HEK293 (cell line): Measurements from ENCODE around the gene TMEM19.

Source experiments
- TF ChIP-seq, protein P1 (sequence below): fragments of 450-650 bp; formaldehyde crosslinking; IDR thresholded peaks from 2 replicates; pipeline ENCODE4 v1.5.1; 2016; ENCODE audit warnings: missing biosample characterization, missing genetic modification characterization
- TF ChIP-seq, protein P2 (sequence below): fragments of 450-650 bp; formaldehyde crosslinking; IDR thresholded peaks from 2 replicates; pipeline ENCODE4; 2016; ENCODE audit warnings: missing biosample characterization, missing genetic modification characterization
- TF ChIP-seq, protein P3 (sequence below): fragments of 450-650 bp; formaldehyde crosslinking; IDR thresholded peaks from 2 replicates; pipeline ENCODE4 v1.5.1; 2016; ENCODE audit warnings: missing biosample characterization, missing genetic modification characterization
- TF ChIP-seq, protein P4 (sequence below): fragments of 450-650 bp; formaldehyde crosslinking; IDR thresholded peaks from 2 replicates; pipeline ENCODE4 v1.5.1; 2016; ENCODE audit warnings: missing biosample characterization, missing genetic modification characterization, low read depth

DNA sequence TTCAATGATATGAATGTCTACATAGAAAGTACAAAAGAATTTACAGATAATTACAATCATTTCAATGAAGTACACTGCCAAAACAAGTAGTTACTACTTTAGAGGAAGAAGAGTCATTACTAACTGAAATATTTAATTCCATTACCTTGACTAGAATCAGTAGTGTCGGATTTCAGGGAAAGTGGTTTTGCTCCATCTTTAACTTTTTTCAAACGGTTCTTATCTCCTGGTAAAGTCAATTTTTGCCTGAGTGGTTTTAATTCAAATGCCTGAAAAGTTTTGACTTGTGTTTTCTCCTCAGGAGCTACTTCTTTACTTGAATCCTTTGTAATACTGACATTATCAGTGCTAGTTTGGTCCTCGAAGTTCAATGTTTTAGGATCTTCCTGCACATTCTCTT lies 29.1 kb upstream of the TMEM19 start:
- TF ChIP-seq, protein P1, sequence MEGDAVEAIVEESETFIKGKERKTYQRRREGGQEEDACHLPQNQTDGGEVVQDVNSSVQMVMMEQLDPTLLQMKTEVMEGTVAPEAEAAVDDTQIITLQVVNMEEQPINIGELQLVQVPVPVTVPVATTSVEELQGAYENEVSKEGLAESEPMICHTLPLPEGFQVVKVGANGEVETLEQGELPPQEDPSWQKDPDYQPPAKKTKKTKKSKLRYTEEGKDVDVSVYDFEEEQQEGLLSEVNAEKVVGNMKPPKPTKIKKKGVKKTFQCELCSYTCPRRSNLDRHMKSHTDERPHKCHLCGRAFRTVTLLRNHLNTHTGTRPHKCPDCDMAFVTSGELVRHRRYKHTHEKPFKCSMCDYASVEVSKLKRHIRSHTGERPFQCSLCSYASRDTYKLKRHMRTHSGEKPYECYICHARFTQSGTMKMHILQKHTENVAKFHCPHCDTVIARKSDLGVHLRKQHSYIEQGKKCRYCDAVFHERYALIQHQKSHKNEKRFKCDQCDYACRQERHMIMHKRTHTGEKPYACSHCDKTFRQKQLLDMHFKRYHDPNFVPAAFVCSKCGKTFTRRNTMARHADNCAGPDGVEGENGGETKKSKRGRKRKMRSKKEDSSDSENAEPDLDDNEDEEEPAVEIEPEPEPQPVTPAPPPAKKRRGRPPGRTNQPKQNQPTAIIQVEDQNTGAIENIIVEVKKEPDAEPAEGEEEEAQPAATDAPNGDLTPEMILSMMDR (tag by site-specific recombination) = no peak
- TF ChIP-seq, protein P2, sequence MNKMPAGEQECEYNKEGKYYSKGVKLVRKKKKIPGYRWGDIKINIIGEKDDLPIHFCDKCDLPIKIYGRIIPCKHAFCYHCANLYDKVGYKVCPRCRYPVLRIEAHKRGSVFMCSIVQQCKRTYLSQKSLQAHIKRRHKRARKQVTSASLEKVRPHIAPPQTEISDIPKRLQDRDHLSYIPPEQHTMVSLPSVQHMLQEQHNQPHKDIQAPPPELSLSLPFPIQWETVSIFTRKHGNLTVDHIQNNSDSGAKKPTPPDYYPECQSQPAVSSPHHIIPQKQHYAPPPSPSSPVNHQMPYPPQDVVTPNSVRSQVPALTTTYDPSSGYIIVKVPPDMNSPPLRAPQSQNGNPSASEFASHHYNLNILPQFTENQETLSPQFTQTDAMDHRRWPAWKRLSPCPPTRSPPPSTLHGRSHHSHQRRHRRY = no peak
- TF ChIP-seq, protein P3, sequence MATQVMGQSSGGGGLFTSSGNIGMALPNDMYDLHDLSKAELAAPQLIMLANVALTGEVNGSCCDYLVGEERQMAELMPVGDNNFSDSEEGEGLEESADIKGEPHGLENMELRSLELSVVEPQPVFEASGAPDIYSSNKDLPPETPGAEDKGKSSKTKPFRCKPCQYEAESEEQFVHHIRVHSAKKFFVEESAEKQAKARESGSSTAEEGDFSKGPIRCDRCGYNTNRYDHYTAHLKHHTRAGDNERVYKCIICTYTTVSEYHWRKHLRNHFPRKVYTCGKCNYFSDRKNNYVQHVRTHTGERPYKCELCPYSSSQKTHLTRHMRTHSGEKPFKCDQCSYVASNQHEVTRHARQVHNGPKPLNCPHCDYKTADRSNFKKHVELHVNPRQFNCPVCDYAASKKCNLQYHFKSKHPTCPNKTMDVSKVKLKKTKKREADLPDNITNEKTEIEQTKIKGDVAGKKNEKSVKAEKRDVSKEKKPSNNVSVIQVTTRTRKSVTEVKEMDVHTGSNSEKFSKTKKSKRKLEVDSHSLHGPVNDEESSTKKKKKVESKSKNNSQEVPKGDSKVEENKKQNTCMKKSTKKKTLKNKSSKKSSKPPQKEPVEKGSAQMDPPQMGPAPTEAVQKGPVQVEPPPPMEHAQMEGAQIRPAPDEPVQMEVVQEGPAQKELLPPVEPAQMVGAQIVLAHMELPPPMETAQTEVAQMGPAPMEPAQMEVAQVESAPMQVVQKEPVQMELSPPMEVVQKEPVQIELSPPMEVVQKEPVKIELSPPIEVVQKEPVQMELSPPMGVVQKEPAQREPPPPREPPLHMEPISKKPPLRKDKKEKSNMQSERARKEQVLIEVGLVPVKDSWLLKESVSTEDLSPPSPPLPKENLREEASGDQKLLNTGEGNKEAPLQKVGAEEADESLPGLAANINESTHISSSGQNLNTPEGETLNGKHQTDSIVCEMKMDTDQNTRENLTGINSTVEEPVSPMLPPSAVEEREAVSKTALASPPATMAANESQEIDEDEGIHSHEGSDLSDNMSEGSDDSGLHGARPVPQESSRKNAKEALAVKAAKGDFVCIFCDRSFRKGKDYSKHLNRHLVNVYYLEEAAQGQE (tag by site-specific recombination) = no peak
- TF ChIP-seq, protein P4, sequence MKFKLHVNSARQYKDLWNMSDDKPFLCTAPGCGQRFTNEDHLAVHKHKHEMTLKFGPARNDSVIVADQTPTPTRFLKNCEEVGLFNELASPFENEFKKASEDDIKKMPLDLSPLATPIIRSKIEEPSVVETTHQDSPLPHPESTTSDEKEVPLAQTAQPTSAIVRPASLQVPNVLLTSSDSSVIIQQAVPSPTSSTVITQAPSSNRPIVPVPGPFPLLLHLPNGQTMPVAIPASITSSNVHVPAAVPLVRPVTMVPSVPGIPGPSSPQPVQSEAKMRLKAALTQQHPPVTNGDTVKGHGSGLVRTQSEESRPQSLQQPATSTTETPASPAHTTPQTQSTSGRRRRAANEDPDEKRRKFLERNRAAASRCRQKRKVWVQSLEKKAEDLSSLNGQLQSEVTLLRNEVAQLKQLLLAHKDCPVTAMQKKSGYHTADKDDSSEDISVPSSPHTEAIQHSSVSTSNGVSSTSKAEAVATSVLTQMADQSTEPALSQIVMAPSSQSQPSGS (tag by site-specific recombination) = no peak
